ENCODE data around the gene NRDC. TPM values are rescaled to one million over a fixed set of nuclear protein-coding genes. Genes with fewer than 3 reads are reported as not detected.
A peak's percentile ranks its signal among the peaks of the same experiment; 100 is the strongest.
"Not testable (repeated sequence)": the region's sequence is repeated elsewhere in the genome, so short reads cannot be mapped to it uniquely, and the experiment has no call there.

Gene NRDC
- total RNA-seq, 1 donor from 2014 or later = 122 TPM

DNA sequence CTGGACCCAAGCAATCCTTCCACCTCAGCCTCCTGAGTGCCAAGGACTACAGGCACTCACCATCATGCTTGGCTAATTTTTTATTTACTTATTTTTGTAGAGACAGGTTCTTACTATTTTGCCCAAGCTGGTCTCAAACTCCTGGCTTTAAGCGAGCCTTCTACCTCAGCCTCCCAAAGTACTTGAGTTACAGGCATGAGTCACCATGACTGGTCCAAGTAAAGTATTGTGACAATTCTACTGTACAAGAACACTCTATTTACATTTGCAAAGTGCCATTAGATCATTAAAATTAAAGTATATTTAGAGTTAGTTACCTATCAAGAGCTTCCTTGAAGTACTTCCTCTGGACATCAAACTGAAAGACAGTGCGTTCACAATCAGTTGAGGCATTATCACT is 44.8 kb downstream of the NRDC start:
- H3K36me3 Mint-ChIP-seq (ENCODE audit: low read depth) = peaks cover 14% of the 10 kb centered on the region
- DNase-seq (ENCODE audit: low spot score) = no peak
- H3K4me3 Mint-ChIP-seq (ENCODE audit: unreplicated experiment) = no peak overlapping the region

DNA sequence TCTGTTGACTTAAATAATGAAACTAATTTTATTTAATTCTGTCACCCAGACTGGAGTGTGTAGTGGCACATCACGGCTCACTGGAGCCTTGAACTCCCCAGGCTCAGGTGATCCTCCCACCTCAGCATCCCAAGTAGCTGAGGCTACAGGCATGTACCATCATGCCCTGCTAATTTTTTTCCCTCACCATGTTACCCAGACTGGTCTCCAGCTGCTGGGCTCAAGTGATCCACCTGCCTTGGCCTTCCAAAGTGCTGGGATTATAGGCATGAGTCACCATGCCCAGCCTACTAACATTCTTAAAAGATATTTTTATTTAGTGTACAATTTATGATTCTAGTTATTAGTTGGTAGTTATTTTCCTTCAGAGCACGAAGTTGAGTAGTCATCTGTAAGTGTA is 49.5 kb downstream of the NRDC start:
- H3K4me1 Mint-ChIP-seq (ENCODE audit: low read depth) = no peaks in the 10 kb centered on the region
- H3K36me3 Mint-ChIP-seq (ENCODE audit: low read depth) = peaks cover 15% of the 10 kb centered on the region
- no peak for DNase-seq (ENCODE audit: low spot score)
- no peak overlapping the region for H3K27ac Mint-ChIP-seq (ENCODE audit: unreplicated experiment)
- TF ChIP-seq CTCF (IDR thresholded peaks at IDR 0.05) = no peak
- no peak overlapping the region for H3K4me3 Mint-ChIP-seq (ENCODE audit: unreplicated experiment)
- no peaks in the 10 kb centered on the region for H3K27me3 Mint-ChIP-seq (ENCODE audit: low read depth)
- peaks cover 3% of the 10 kb centered on the region for H3K9me3 Mint-ChIP-seq (ENCODE audit: low read depth)

More for the DNA sequence above, 44.8 kb downstream of the NRDC start:
- H3K9me3 Mint-ChIP-seq (ENCODE audit: low read depth) = peaks cover 3% of the 10 kb centered on the region
- no peaks in the 10 kb centered on the region for H3K4me1 Mint-ChIP-seq (ENCODE audit: low read depth)
- H3K27ac Mint-ChIP-seq (ENCODE audit: unreplicated experiment) = no peak overlapping the region
- no peak for TF ChIP-seq CTCF (IDR thresholded peaks at IDR 0.05)
- no peaks in the 10 kb centered on the region for H3K27me3 Mint-ChIP-seq (ENCODE audit: low read depth)

DNA sequence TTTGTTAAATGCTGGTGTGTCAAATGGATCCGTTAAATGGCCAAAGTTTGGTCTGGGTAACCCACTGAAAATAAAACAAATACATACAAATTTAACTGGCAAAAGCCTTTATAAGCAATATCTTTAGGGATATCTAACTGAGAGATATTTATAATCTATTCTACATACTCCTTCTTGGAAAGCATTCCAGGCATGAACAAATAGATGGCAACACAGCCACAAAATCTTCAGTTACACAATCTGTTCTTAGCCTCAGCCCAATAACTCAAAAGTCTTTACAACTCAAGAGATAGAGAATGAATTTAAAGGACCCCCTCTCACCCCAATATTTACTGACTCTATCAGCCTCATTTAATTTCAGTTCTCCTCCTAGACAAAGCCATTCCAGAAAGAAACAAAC is 58.7 kb downstream of the NRDC start:
- TF ChIP-seq CTCF (IDR thresholded peaks at IDR 0.05) = no peak
- Mint-ChIP-seq H3K36me3 (ENCODE audit: low read depth) (peaks cover 16% of the 10 kb centered on the region), H3K4me3 (ENCODE audit: unreplicated experiment) (no peak overlapping the region), H3K27ac (ENCODE audit: unreplicated experiment) (no peak overlapping the region), H3K27me3 (ENCODE audit: low read depth) (no peaks in the 10 kb centered on the region), H3K4me1 (ENCODE audit: low read depth) (peaks cover 10% of the 10 kb centered on the region), H3K9me3 (ENCODE audit: low read depth) (no peaks in the 10 kb centered on the region)
- no peak for DNase-seq (ENCODE audit: low spot score)

DNA sequence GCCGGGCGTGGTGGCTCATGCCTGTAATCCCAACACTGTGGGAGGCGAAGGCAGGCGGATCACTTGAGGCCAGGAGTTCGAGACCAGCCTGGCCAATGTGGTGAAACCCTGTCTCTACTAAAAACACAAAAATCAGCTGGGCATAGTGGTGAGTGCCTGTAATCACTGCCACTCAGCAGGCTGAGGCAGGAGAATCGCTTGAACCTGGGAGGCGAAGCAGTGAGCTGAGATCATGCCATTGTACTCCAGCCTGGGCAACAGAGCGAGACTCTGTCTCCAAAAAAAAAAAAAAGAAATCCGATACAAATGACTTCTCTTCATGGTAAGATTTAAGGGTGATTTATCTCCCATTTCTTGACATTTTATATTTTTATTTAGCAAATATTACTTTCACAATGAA is 59.5 kb downstream of the NRDC start:
- H3K27me3 Mint-ChIP-seq (ENCODE audit: low read depth); H3K27ac Mint-ChIP-seq (ENCODE audit: unreplicated experiment); H3K4me3 Mint-ChIP-seq (ENCODE audit: unreplicated experiment); H3K9me3 Mint-ChIP-seq (ENCODE audit: low read depth); DNase-seq (ENCODE audit: low spot score): not testable (repeated sequence)
- Mint-ChIP-seq H3K36me3 (ENCODE audit: low read depth) (peaks cover 19% of the 10 kb centered on the region), H3K4me1 (ENCODE audit: low read depth) (peaks cover 10% of the 10 kb centered on the region)

DNA sequence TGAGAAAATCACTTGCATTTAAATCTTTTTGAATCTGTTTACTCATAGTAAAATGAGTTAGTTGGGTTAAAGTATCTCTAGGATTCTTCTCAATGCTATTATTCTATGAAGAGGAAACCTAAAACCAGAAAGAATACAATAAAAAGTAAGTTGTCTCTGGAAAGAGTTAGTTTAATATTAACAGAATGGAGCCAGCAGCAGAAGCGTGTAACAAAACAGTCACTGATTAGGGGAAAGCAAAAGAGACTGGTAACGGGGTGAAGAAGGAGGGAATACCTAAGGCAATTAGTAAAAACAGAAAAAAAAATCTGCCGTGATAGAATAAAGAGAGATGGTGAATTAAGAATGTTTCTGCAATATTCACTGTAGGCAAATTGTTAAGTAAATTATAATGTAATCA is 60.0 kb downstream of the NRDC start:
- Mint-ChIP-seq H3K27ac (ENCODE audit: unreplicated experiment) (peak overlapping the region; percentile 38), H3K4me1 (ENCODE audit: low read depth) (peaks cover 10% of the 10 kb centered on the region), H3K27me3 (ENCODE audit: low read depth) (no peaks in the 10 kb centered on the region), H3K4me3 (ENCODE audit: unreplicated experiment) (no peak overlapping the region), H3K9me3 (ENCODE audit: low read depth) (no peaks in the 10 kb centered on the region), H3K36me3 (ENCODE audit: low read depth) (peaks cover 24% of the 10 kb centered on the region)
- DNase-seq (ENCODE audit: low spot score) = no peak
- no peak for TF ChIP-seq CTCF (IDR thresholded peaks at IDR 0.05)

- TF ChIP-seq CTCF (IDR thresholded peaks at IDR 0.05) = no peak
- Mint-ChIP-seq H3K9me3 (ENCODE audit: low read depth) (no peaks in the 10 kb centered on the region), H3K36me3 (ENCODE audit: low read depth) (peaks cover 25% of the 10 kb centered on the region), H3K27ac (ENCODE audit: unreplicated experiment) (no peak overlapping the region), H3K4me3 (ENCODE audit: unreplicated experiment) (no peak overlapping the region), H3K4me1 (ENCODE audit: low read depth) (peaks cover 8% of the 10 kb centered on the region), H3K27me3 (ENCODE audit: low read depth) (no peaks in the 10 kb centered on the region)
- DNase-seq (ENCODE audit: low spot score) = no peak
These were observed 64.0 kb downstream of the NRDC start for GRCh38 chr1:51814513-51814912.

Measured in chondrocyte (in vitro differentiated cells).